GM23338 (cell line): Measurements from ENCODE around the gene CAMK1. TPM values are rescaled to one million over a fixed set of nuclear protein-coding genes. Genes with fewer than 3 reads are reported as not detected.

Source experiments
- ATAC-seq: fragments of 200-7000 bp; cut with Tn5 transposase; 3 replicates; pipeline ENCODE4 v1.9.1; 2020
- DNase-seq: peaks from one replicate; pipeline ENCODE4 v3.0.0-alpha.2; 2015; ENCODE audit warnings: low spot score
- H2AFZ ChIP-seq: fragments of 200-600 bp; sonication (generic); 2 replicates; pipeline ENCODE4 v1.8.0; 2016; ENCODE audit warnings: antibody characterized with exemption, mild to moderate bottlenecking, moderate library complexity
- H3F3A ChIP-seq: fragments of 200-600 bp; sonication (generic); replicated peaks from 2 replicates; pipeline ENCODE4 v1.8.0; 2017; ENCODE audit warnings: antibody characterized with exemption, mixed run types, low read depth
- H3K27ac ChIP-seq: fragments of 200-600 bp; sonication (generic); 2 replicates; pipeline ENCODE4 v1.6.1; 2016; ENCODE audit warnings: low read depth
- H3K27me3 ChIP-seq: fragments of 200-600 bp; sonication (generic); 2 replicates; pipeline ENCODE4 v1.8.0; 2016; ENCODE audit warnings: mild to moderate bottlenecking, mixed run types, moderate library complexity; ENCODE audit not compliant: insufficient read depth
- H3K36me3 ChIP-seq: fragments of 200-600 bp; sonication (generic); 2 replicates; pipeline ENCODE4 v1.8.0; 2016; ENCODE audit warnings: mild to moderate bottlenecking; ENCODE audit not compliant: insufficient read depth
- H3K4me1 ChIP-seq: fragments of 200-600 bp; sonication (generic); 2 replicates; pipeline ENCODE4 v1.8.0; 2016; ENCODE audit warnings: mild to moderate bottlenecking, moderate library complexity; ENCODE audit not compliant: insufficient read depth
- H3K4me2 ChIP-seq: fragments of 200-600 bp; sonication (generic); 2 replicates; pipeline ENCODE4 v1.7.1; 2017; ENCODE audit warnings: mixed run types
- H3K4me3 ChIP-seq: fragments of 200-600 bp; sonication (generic); 2 replicates; pipeline ENCODE4 v1.6.1; 2016; ENCODE audit warnings: mixed run types
- H3K79me2 ChIP-seq: fragments of 200-600 bp; sonication (generic); replicated peaks from 2 replicates; pipeline ENCODE4 v1.8.0; 2017; ENCODE audit warnings: mild to moderate bottlenecking; ENCODE audit not compliant: insufficient read depth
- H3K9me2 ChIP-seq: fragments of 200-600 bp; sonication (generic); 2 replicates; pipeline ENCODE4 v1.8.0; 2017; ENCODE audit not compliant: insufficient read depth
- H4K20me1 ChIP-seq: fragments of 200-600 bp; sonication (generic); replicated peaks from 2 replicates; pipeline ENCODE4 v1.8.0; 2017; ENCODE audit warnings: mild to moderate bottlenecking; ENCODE audit not compliant: insufficient read depth
- H3K27ac Mint-ChIP-seq: 2 replicates; pipeline ENCODE4 v1.8.0; 2020; ENCODE audit warnings: inconsistent platforms, mild to moderate bottlenecking, moderate library complexity, mixed read lengths
- H3K27me3 Mint-ChIP-seq: 3 replicates; pipeline ENCODE4 v1.8.0; 2022; ENCODE audit warnings: low read depth, mild to moderate bottlenecking, moderate library complexity, mixed read lengths, inconsistent platforms; ENCODE audit not compliant: insufficient read depth, poor library complexity
- H3K36me3 Mint-ChIP-seq: 3 replicates; pipeline ENCODE4 v1.8.0; 2021; ENCODE audit warnings: low read depth, mild to moderate bottlenecking, inconsistent platforms, moderate library complexity, mixed read lengths
- H3K4me1 Mint-ChIP-seq: 3 replicates; pipeline ENCODE4 v1.8.0; 2020; ENCODE audit warnings: mild to moderate bottlenecking, inconsistent platforms, mixed read lengths
- H3K4me3 Mint-ChIP-seq: 3 replicates; pipeline ENCODE4 v1.8.0; 2021; ENCODE audit warnings: moderate library complexity, mild to moderate bottlenecking, inconsistent platforms, mixed read lengths
- H3K9me3 Mint-ChIP-seq: 3 replicates; pipeline ENCODE4 v1.8.0; 2020; ENCODE audit warnings: moderate library complexity, mild to moderate bottlenecking, inconsistent platforms, mixed read lengths
- CREB1 ChIP-seq: fragments of 250-450 bp; sonication (Bioruptor Pico); IDR thresholded peaks from 2 replicates; pipeline ENCODE4 v1.5.0; 2020; ENCODE audit warnings: low read depth, mild to moderate bottlenecking, moderate library complexity
- EZH2 ChIP-seq: fragments of 200-600 bp; sonication (generic); IDR thresholded peaks from one replicate; pipeline ENCODE4 v1.8.0; 2017; ENCODE audit warnings: antibody characterized with exemption, mild to moderate bottlenecking, low read depth; ENCODE audit not compliant: unreplicated experiment
- EZH2phosphoT487 ChIP-seq: fragments of 200-600 bp; sonication (generic); IDR thresholded peaks from one replicate; pipeline ENCODE4 v1.8.1; 2018; ENCODE audit warnings: antibody characterized with exemption; ENCODE audit not compliant: unreplicated experiment
- JUNB ChIP-seq: IDR thresholded peaks from one replicate; pipeline ENCODE4 v1.6.1; 2016; ENCODE audit warnings: antibody characterized with exemption; ENCODE audit not compliant: unreplicated experiment
- NANOG ChIP-seq: IDR thresholded peaks from 2 replicates; pipeline ENCODE4 v1.6.1; 2016; ENCODE audit warnings: antibody characterized with exemption, borderline replicate concordance
- POLR2AphosphoS5 ChIP-seq: IDR thresholded peaks from 2 replicates; pipeline ENCODE4 v1.6.1; 2016; ENCODE audit warnings: antibody characterized with exemption, low read depth
- STAT1 ChIP-seq: IDR thresholded peaks from one replicate; pipeline ENCODE4 v1.6.1; 2016; ENCODE audit warnings: antibody characterized with exemption; ENCODE audit not compliant: unreplicated experiment
- ZNF114 ChIP-seq: fragments of 250-450 bp; sonication (Bioruptor Pico); IDR thresholded peaks from 2 replicates; pipeline ENCODE4 v1.5.0; 2020; ENCODE audit warnings: mild to moderate bottlenecking, moderate library complexity
- ZNF331 ChIP-seq: fragments of 250-450 bp; sonication (Bioruptor Pico); IDR thresholded peaks from 2 replicates; pipeline ENCODE4 v1.5.0; 2020; ENCODE audit warnings: low read depth, mild to moderate bottlenecking, moderate library complexity
- ZNF462 ChIP-seq: fragments of 250-450 bp; sonication (Bioruptor Pico); IDR thresholded peaks from 2 replicates; pipeline ENCODE4 v1.5.0; 2020; ENCODE audit warnings: mild to moderate bottlenecking, moderate library complexity
- polyA plus RNA-seq: library from polyadenylated mRNA; unstranded; fragments of >200 nt; fragmentation: Nextera tagmentation; extraction: Ambion mirVana; gene quantifications from 2 replicates; pipeline ENCODE4 v1.2.1, GENCODE V29; 2016
- total RNA-seq: library from RNA; depleted of rRNA; stranded (reverse); fragments of >200 nt; shearing (Covaris generic); gene quantifications from 2 replicates; pipeline ENCODE4 v1.2.3, GENCODE V29; 2014
- TF ChIP-seq, protein P1 (sequence below), 2 experiments: fragments of 200-600 bp in 1 of 2; sonication (generic) in 1 of 2; conservative IDR thresholded peaks; 2 replicates each; pipeline versions ENCODE4 v1.5.1 to v1.6.1; 2016 to 2017; ENCODE audit warnings: antibody characterized with exemption in 2 of 2, low read depth in 2 of 2, mild to moderate bottlenecking in 2 of 2, moderate library complexity in 1 of 2
- TF ChIP-seq, protein P2 (sequence below): IDR thresholded peaks from 2 replicates; pipeline ENCODE4 v1.6.1; 2016; ENCODE audit warnings: antibody characterized with exemption
- TF ChIP-seq, protein P3 (sequence below): IDR thresholded peaks from one replicate; pipeline ENCODE4 v1.6.1; 2018; ENCODE audit warnings: antibody characterized with exemption; ENCODE audit not compliant: unreplicated experiment

The CAMK1 gene
- total and polyA plus RNA-seq, 2 experiments from 2014 or later: 4.4 TPM

GRCh38 chr3:9781551-9781950 is 11.8 kb upstream of the CAMK1 start:
- no peaks in the 10 kb centered on the region for H3K4me1 Mint-ChIP-seq
- H3K27ac ChIP-seq: no peak overlapping the region

More at GRCh38 chr3:9781551-9781950, 11.8 kb upstream of the CAMK1 start:
- TF ChIP-seq STAT1 (no peak), JUNB (no peak), EZH2 (no peak), NANOG (no peak), ZNF462 (CRISPR knock-in tag) (no peak), ZNF331 (no peak), ZNF114 (CRISPR knock-in tag) (no peak), POLR2AphosphoS5 (no peak), CREB1 (CRISPR knock-in tag) (no peak), EZH2phosphoT487 (no peak)
- TF ChIP-seq, protein P1, sequence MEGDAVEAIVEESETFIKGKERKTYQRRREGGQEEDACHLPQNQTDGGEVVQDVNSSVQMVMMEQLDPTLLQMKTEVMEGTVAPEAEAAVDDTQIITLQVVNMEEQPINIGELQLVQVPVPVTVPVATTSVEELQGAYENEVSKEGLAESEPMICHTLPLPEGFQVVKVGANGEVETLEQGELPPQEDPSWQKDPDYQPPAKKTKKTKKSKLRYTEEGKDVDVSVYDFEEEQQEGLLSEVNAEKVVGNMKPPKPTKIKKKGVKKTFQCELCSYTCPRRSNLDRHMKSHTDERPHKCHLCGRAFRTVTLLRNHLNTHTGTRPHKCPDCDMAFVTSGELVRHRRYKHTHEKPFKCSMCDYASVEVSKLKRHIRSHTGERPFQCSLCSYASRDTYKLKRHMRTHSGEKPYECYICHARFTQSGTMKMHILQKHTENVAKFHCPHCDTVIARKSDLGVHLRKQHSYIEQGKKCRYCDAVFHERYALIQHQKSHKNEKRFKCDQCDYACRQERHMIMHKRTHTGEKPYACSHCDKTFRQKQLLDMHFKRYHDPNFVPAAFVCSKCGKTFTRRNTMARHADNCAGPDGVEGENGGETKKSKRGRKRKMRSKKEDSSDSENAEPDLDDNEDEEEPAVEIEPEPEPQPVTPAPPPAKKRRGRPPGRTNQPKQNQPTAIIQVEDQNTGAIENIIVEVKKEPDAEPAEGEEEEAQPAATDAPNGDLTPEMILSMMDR (conservative IDR thresholded peaks at IDR 0.05; ENCODE audit: low read depth in 2 of 2): no peak
- TF ChIP-seq, protein P2, sequence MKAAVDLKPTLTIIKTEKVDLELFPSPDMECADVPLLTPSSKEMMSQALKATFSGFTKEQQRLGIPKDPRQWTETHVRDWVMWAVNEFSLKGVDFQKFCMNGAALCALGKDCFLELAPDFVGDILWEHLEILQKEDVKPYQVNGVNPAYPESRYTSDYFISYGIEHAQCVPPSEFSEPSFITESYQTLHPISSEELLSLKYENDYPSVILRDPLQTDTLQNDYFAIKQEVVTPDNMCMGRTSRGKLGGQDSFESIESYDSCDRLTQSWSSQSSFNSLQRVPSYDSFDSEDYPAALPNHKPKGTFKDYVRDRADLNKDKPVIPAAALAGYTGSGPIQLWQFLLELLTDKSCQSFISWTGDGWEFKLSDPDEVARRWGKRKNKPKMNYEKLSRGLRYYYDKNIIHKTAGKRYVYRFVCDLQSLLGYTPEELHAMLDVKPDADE: no peak
- TF ChIP-seq, protein P3, sequence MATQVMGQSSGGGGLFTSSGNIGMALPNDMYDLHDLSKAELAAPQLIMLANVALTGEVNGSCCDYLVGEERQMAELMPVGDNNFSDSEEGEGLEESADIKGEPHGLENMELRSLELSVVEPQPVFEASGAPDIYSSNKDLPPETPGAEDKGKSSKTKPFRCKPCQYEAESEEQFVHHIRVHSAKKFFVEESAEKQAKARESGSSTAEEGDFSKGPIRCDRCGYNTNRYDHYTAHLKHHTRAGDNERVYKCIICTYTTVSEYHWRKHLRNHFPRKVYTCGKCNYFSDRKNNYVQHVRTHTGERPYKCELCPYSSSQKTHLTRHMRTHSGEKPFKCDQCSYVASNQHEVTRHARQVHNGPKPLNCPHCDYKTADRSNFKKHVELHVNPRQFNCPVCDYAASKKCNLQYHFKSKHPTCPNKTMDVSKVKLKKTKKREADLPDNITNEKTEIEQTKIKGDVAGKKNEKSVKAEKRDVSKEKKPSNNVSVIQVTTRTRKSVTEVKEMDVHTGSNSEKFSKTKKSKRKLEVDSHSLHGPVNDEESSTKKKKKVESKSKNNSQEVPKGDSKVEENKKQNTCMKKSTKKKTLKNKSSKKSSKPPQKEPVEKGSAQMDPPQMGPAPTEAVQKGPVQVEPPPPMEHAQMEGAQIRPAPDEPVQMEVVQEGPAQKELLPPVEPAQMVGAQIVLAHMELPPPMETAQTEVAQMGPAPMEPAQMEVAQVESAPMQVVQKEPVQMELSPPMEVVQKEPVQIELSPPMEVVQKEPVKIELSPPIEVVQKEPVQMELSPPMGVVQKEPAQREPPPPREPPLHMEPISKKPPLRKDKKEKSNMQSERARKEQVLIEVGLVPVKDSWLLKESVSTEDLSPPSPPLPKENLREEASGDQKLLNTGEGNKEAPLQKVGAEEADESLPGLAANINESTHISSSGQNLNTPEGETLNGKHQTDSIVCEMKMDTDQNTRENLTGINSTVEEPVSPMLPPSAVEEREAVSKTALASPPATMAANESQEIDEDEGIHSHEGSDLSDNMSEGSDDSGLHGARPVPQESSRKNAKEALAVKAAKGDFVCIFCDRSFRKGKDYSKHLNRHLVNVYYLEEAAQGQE: no peak
- peaks cover 13% of the 10 kb centered on the region for H3K27me3 Mint-ChIP-seq
- Histone ChIP-seq H3K4me3 (no peak overlapping the region), H3K4me1 (no peaks in the 10 kb centered on the region), H3K9me2 (no peaks in the 10 kb centered on the region), H4K20me1 (no peaks in the 10 kb centered on the region; the same call in 1 of the 2 replicates), H3K36me3 (0 out of 2 replicates have a peak, but pooled peaks cover 6% of the 10 kb centered on the region), H3K79me2 (no peaks in the 10 kb centered on the region), H3K4me2 (no peak overlapping the region), H3F3A (0 out of 2 replicates have a peak, but pooled peaks cover 2% of the 10 kb centered on the region), H2AFZ (no peak overlapping the region), H3K27me3 (0 out of 2 replicates have a peak, but pooled peaks cover 2% of the 10 kb centered on the region)
- peaks cover 49% of the 10 kb centered on the region for H3K36me3 Mint-ChIP-seq
- no peak overlapping the region for H3K4me3 Mint-ChIP-seq
- H3K9me3 Mint-ChIP-seq: no peaks in the 10 kb centered on the region
- no peak for DNase-seq
- ATAC-seq: no peak
- no peak overlapping the region for H3K27ac Mint-ChIP-seq
